NCI-H128 (cell line): ENCODE results near the gene VENTX.
"Not testable (repeated sequence)": the region's sequence is repeated elsewhere in the genome, so short reads cannot be mapped to it uniquely, and the experiment has no call there.

Source experiments
- DNase-seq: peaks from one replicate; lab custom pipeline; 2025; ENCODE audit not compliant: unreplicated experiment; lab: John Stamatoyannopoulos, UW

Gene VENTX

DNA sequence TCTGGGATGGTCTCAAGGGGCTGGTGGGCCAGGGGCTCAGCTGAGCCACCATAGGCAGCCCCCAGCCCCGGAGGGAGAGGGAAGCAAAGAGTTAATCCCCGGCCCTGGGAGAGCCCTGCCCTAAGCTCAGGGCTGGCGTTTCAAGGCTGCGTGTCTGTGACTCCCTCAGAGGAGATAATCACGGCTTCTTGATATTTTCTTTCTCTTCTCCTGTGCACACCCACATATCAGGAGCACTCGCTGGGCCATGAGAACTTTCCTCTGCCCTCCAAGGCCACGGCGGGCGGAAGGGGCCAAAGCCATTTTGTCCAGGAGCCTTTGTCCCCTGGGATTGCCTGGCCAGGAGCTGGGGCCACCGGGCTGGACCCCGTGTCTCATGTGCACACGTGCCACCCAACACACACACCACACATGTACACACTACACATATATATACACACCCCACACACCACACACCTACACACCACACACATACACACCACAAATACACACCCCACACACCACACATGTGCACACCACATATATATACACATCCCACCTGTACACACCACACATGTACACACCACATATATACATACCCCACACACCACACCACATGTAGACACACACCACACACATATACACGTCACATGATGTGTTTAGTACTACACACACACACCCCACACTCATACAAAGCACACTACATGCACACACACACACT, 16.9 kb downstream of the VENTX start:
- no peak for DNase-seq

DNA sequence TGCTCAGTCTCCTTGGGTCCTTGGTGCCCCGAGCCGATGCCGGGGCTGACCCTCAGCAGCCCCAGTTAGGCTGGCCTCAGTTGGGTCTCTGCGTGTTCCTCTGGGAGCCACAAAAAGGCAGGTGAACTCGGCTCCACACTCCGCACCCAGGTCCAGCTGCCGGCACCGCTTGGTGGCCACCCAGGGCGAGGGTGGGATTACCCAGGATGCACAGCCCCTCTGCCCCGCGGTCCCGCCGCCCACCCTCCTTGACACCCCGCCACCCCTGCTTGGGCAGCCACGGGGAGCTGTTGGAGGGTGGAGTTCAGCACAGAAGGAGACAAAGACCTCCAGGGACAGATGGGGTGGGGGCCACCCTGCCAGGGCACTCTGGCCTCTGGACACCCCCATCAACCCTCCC, 17.7 kb downstream of the VENTX start:
- no peak for DNase-seq

- no peak for DNase-seq
Measured at GRCh38 chr10:133257489-133258065, 19.9 kb downstream of the VENTX start.

GRCh38 chr10:133258066-133258817, 20.6 kb downstream of the VENTX start:
- no peak for DNase-seq

DNA sequence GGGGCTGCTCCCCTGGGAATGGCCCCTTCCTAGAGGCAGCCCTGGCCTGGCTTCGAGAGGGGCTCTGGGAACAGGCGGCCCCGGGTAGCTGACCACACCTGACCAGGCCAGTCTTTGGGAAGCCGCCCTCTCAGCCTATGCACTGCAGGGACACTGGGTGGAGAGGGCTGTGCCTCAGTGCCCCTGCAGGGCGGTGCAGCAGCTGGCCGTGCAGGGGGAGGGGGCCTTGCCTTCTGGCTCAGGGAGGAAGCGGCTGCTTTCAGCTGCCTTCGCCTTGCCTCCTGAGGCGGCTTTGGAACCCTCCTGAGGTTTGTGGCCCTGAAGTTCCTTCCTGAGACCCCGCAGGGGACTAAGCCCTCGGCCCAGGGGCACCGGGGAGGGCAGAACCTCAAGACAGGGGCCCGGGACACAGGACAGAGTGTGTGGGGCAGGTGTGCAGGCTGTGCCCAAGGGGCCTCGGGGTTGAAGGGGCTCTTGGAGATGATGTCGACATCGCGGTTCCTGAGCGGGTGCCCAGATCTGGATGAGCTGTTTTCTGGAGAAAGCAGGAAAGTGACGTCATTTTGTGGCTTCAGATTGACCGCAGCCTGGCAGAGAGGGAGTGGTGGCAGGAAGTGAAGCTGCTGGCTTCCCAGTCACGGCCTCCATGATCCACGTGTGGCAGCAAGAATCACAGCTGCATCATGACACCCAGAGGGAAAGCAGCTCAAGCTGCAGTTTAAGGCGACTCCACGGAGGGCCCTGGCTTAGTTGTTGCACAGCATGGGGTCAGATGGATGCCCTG, 21.4 kb downstream of the VENTX start:
- no peak for DNase-seq

- DNase-seq: no peak
Measured at GRCh38 chr10:133259602-133259989, 21.9 kb downstream of the VENTX start.

DNA sequence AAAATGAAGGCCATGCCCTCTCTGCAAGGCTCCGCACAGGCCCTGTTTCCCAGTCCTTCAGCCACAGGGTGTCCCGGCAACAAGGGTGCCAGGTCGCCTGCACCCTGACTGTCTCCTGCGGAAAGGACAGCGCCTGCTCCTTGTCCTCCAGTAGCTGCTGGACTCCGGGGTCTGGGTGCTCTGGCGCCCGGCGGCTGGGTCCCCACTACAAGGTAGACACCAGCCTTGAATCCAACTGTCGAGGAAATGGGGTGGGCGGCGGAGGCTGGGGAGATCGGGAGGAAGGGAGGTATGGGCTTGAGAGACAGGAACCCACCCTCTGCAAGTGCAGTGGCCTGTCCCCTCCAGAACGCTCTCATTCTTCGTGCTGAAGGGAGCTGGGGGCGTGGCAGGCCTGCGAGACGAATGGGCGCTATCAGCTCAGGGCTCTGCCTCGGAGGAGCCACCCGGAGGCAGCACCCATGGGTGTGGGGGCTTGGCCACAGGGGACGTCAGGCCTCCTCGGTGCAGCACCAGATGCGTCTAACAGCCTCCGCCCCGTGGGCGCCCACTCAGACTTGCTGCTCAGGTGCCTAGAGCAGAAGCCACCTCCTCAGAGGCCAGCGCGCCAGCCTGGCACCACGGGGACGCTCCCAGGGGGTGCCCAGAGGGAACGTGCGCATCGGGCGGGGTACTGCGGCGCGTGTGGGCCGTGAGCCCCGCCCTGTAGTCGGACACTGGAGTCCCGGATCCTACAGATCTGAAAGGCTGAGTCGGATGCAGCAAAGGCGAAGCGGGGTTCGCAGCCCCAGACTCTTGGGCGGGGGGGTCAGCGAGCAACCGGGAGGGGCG, 23.5 kb downstream of the VENTX start:
- peak; percentile 3 for DNase-seq

GRCh38 chr10:133261726-133262325, 24.2 kb downstream of the VENTX start:
- no peak for DNase-seq

GRCh38 chr10:133262696-133263095, 25.0 kb downstream of the VENTX start:
- DNase-seq: no peak

GRCh38 chr10:133263674-133264073, 26.0 kb downstream of the VENTX start:
- DNase-seq: no peak

- no peak for DNase-seq
Measured at GRCh38 chr10:133264461-133264860, 26.8 kb downstream of the VENTX start.

GRCh38 chr10:133265052-133265451, 27.4 kb downstream of the VENTX start:
- not testable (repeated sequence) for DNase-seq

- DNase-seq: no peak
Measured at GRCh38 chr10:133266056-133266795, 28.6 kb downstream of the VENTX start.

GRCh38 chr10:133267293-133267692, 29.6 kb downstream of the VENTX start:
- no peak for DNase-seq

GRCh38 chr10:133267829-133268228, 30.2 kb downstream of the VENTX start:
- DNase-seq: no peak

DNA sequence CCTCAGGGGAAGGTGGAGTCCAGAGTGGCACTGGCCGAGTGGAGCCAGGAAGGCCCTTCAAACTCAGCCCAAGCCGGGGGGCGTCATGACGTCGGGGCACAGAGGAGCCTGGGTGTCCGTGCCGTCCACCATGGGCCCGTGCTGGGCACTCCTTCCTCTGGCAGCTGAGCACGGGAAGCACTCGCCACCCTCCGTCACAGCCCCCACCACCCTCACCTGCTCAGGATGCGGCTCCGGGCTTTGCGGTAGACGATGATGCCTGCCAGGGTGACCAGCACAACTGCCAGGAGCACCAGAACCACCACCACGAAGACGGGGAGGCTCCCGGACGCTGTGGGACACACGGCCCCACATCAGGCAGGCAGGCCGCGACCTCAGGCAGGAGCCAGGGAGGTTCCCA, 30.9 kb downstream of the VENTX start:
- no peak for DNase-seq

GRCh38 chr10:133269367-133269766, 31.7 kb downstream of the VENTX start:
- no peak for DNase-seq

DNA sequence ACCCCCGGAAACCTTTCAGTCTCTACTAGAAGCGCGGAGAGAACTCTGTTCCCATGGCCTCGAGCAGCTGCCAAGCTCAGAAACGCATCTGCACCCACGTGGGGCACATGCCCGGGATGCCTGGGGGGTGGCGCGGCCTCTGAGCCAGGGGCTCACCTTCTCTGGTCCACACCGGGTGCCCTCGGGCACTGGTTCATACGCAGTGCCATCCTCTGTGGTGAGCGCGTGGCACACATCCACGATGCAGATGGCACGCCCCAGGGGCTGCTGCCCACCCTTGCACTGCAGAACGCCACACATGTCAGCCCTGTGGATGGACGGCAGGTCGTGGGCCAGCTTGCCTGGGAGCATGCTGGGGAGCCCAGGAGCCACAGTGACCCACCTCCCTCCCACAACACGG, 32.5 kb downstream of the VENTX start:
- DNase-seq: no peak

GRCh38 chr10:133270773-133271297, 33.2 kb downstream of the VENTX start:
- no peak for DNase-seq
